NCI-H2227 treated with DMSO at 0.1 percent for 48 hours (cell line): ENCODE data around the gene ACSL6.

Experiments
- DNase-seq: peaks from one replicate; lab custom pipeline; 2025; lab: John Stamatoyannopoulos, UW

ACSL6 gene

DNA sequence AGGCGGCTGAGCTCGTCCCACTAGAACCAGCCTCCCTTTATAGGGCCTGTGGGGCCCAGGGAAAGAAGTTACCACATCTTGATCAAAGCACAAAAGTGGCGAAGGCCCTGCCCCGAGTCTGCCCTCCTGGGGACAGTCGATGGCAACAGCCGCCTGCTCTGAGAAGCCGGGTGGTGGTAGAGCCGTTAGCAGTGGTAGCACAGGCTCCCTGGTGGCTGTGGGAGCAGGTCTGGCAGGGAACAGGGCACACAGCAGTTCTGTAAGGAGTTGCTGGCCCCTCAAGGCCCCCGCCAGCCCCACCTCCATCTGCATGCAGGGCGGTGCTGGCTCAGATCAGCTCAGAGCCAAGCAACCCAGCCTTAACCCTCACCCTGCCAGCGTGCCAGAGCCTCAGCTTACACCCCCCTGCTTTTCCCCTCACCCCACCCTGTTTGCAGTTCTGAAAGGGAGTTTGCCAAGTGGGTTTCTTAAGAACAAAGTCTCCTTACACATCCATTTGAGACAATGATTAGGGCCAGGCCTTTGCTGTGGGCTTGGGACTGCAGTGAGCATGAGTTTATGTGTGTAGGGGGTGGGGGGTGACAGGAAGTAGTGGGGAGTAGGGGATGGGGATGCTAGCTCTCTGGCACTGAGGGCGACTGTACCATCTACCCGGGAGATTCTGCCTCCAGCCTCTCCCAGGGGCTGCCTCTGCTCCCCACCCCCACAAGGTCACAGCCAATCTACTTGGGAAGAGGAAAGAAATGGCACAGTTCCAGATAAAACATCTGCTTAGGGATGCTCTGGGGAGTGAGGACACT lies 11.8 kb downstream of the ACSL6 start:
- DNase-seq, result no peak

DNA sequence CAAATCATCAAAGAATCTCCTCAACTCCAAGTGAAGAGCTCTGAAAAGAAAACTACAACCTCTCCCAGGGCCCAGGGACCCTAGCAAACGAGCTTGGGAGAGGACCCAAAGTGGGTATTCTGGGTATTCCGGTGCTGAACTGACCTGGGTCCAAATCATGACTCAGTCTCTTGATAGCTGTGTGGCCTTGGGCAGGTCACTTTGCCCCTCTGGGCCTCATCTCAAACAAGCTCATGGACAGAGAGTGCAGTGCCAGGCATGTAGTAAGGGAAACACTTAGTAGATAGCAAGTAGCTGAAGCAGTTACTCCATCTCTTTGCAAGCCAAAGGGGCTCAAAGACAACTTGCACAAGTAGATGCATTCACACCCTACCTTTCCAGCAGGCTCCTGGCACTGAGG lies 12.4 kb downstream of the ACSL6 start:
- DNase-seq, result no peak

DNA sequence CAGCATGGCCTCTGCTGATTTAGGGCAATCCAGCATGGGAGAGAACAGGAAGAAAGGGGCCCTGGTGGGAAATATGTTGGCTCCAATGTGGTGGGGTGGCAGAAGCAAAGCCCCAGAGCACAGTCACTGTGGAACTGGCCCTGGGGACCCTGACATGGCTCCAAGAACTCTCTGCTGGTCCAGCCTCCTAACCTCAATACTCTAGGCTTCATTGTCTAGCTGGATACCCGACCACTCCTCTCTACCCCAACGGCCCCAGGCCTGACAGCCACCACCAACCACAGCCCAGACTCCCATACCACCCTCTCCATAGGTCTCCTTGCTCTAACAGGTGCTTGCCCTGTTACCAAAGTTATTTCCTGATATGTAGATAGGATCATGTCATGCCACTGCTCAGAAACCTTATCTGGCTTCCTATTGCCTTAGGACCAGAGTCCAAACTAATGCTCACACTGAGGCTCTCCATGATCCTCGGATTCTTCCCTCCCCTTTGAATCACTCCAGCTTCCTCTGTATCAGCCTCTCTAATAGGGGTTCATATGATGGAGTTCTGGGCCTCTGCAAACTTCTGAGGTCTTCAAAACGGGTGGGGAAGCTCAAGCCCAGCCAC lies 12.9 kb downstream of the ACSL6 start:
- no peak for DNase-seq

DNA sequence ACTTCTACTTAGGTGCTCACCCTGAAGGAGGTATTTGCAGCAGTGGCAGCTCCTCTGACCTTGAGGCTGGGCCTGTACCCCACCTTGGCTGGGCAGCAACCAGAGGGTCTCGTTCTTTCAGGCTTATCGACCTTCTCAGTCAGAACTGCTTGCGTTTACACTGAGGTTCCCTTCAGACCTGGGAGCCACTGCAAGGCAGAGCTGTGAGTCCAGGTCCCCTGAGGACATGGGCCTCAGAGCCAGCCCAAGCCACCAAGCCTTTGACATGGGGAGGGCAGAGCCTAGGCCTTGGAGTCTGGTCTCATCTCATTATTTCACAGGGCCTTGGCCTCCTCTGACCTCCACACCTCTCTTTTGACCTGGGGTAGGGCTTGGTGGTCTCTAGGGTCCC lies 13.7 kb downstream of the ACSL6 start:
- no peak for DNase-seq

DNA sequence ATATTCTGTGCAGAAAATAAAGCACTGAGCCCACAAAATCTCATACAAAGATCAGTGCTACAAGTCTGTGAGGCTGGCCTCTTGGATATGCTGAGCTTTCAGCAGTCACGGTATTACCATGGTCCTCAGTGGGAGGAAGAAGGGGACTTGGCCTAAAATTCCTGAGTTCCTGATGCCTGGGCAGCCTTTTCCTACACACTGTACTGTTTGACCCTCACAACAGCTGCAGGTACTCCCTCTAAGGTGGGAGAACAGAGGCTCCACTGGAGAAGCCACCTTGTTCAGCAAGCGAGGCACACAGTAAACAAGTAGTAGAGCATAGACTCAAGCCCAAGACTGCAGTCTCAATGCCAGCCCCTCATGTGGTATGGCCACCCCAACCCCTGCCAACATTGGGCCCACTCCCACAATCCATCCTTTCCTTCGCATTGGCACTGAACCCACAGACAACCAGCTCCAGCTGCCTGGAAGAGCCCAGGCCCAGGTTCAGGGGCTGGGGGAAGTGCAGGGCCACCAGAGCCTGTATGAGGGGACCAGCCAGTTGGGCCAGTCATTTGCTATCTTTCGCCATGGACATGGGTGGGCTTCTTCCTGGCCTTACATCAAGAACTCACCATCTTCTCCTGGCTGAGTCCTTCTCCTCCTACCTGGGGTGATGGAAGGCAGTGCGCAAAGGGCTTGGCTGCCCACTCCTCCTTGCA lies 14.3 kb downstream of the ACSL6 start:
- no peak for DNase-seq

DNA sequence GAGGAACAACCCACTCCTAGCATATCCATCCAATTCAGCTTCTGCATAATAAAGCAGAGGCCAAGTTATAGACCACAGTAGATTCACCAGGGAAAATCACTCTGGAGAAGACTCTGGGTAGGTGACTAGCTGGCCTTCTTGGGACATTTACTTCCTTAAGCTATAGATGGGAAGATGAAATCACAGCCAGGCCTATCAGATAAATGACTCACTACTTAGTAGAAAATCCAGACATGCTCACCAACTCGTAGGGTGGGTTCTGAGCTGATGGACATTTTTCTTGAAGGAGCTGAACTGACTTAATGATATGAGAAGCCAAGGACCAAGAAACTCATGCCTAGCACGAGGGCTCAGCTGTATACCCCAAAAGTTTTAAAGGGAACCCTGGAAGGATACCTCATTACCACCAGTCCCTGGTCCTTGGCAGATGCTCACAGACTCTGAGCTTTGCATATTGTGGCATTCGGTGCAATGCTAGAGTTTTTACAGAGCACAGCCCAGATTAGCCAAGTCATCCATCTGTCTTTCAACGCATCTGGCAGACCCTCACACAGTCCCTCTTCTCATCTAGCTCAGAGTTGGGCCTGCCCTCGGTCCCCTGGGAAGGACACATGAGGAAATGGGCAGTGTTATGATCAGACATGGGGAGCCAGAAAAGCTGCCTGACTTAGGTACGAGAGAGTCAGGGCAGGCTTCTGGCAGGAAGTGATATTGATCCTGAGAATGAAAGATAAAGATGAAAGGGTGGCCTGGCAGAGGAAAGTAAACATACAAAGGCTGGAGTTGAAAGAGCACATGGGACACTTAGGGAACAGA lies 15.0 kb downstream of the ACSL6 start:
- no peak for DNase-seq

DNA sequence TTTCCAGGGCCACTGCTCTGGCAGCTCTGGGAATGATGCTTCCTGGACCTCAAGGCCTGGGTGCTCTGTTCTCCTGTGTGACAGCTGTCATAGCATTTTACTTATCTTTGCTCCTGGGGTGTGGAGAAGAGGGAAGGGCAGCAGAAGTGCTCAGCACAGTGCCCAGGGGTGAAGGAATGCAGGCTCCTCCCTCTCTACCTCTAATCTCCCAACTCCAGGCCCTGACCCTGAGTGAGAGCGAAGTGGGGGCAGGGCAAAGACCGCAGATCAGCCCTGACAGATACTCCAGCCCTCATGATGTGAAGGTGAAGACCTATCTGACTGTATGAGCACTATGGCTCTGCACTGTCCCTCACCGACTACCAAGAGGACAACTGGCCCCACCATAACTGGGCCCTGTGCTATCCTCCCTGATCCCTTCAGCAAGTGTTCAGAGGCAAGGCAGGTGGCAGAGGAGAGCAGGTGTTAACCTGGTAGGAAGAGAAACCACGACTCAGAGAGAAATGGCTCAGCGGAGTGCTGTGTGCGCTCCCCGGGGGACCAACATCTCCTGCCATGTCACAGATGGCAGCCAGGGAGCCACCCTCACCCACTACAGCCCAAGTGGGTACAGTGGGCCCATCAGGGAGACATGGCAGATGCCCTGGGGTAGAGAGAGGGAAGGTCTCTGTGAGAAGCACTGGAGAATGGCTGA lies 16.8 kb downstream of the ACSL6 start:
- no peak for DNase-seq

DNA sequence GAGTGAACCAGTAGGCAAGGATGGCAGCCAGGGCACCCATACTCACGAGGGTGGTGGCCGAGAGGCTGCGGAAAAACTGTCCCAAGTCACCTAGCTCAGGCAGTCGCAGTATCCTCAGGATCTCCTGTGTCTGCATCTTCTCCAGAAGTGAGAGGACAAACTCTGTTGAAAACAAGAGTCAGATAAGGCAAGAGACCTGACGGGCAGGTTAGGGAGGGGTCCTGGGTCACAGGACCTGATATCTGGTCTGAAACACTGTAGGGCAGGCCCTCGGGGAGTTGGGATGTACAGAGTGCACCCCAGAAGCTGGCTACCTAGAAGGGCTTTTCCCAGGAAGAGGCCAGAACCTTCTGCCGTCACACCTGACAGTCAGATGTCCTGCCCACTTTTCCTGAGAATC lies 17.4 kb downstream of the ACSL6 start:
- DNase-seq, result no peak

DNA sequence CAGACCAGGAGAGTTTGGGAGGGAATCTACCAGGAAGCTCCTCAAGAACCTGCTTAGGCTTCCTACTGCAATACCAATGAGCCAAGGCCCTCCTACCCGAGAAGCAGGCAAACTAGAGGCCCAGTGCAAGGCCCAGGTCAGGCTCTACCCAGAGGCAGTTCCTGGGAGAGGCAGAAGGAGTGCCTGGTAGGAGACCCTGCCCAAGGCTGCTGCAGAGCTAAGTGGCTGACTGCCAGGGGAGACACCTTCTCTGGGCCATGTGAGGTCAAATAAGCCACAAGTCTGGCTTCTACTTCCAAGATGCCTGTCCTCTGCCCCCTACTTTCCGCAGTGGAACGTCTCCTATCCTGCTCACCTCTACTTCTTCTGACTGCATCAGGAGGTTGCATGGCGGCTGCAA lies 17.8 kb downstream of the ACSL6 start:
- no peak for DNase-seq

DNA sequence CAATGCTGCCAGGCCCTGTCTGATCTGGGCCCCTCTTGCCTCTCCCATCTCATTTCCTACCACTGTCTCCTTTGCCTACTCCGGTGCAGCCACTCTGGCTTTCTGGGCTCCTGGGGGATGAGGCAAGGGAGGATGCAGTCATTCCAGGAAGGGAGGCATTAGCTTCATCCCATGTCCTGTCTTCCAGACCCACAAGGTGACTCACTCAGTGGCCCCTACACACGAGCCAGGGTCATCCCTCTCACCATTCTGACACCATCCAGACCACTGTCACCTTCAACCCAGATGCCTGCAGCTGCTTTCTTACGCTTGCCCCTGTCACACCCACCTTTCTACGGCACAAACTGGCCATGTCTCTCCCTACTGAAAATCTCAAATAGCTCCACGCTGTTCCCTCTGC lies 19.1 kb downstream of the ACSL6 start:
- no peak for DNase-seq

DNA sequence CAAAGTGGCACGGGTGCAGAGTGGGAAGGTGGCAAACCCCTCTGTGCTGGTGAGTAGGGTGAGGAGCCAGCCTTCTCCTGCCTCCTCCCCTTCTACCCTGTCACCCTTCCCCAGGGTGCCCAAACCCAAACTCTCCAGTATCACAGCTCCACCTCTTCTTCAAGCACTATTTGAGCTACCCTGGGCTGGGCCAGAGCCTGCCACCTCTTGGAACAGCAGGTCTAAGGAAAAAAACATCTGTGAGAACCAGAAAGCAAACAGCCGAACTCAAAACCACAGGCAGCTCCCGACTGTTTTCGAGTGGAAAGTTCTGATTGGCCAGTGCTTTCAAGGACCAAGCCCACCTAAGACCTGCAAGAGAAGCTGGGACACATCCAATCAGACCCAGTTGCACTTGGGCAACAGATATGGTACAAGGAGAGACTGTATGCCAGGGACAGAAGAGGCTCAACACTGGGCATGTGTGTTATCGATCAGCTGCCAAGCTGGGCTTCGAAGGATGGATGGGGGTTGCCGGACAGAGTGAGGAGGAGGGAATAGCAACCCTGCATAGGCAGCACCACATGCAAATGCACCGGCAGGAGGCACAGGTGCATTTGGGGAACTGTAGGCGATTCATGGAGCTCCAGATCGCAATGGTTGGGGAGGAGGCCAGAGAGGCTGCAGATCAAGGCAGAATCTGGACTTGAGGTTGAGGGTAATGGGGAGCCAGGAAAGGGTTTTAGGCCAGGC lies 19.7 kb downstream of the ACSL6 start:
- no peak for DNase-seq

DNA sequence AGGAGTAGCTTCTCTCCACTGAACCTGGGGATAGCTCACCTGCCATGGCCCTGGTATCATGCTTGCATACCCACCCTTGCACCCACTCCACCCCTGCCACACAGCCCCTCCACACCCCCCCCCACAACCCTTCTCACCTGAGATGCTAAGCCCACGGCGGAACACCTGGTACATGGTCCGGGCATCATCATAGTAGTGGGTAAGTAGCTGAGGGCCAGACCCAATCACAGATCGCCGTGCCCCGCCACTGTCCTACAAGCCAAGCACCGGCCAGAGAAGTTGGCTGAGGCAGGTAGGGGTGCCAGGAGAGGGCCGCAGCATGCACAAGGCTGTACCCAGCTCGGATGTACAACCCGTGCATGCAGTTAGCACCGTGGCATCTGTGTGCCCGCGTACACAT lies 20.7 kb downstream of the ACSL6 start:
- no peak for DNase-seq

DNA sequence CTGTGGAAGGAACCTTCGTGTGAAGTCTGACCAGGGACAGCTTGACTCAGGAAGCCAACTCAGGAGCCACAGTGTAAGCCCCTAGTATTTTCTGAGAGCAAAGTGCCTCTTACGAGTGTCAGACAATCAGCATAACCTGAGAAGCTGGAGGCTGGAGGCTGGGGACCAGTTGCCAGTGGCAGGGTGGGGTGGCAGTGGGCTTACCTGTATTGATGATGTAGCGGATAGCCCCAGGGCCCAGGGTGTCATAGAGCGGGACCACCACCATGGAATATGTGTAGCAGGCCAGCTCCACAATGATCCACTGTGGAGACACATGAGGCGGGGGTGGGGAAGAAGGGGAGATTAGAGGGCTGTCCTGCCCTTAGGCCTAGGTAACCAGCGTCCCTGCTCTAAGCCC lies 22.9 kb downstream of the ACSL6 start:
- no peak for DNase-seq

DNA sequence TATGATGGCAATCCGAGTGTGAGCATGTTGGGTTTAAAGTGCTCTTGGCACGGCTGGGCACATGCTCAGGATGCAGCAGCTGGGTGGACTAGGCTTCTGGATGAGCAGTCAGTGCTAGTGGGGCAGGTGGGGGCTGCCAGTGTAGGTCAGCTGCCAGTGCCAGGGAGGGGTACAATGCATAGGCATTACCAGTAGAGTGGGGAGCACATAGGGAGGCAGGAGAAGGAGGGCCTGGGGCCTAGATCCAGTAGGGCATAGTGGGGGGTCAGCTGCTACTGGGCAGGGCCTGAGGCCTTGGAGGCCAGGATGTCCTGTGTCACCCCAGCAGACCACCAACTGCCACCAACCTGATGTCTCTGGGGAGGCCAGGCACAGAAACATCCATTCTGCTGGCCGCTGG lies 24.2 kb downstream of the ACSL6 start:
- no peak for DNase-seq

DNA sequence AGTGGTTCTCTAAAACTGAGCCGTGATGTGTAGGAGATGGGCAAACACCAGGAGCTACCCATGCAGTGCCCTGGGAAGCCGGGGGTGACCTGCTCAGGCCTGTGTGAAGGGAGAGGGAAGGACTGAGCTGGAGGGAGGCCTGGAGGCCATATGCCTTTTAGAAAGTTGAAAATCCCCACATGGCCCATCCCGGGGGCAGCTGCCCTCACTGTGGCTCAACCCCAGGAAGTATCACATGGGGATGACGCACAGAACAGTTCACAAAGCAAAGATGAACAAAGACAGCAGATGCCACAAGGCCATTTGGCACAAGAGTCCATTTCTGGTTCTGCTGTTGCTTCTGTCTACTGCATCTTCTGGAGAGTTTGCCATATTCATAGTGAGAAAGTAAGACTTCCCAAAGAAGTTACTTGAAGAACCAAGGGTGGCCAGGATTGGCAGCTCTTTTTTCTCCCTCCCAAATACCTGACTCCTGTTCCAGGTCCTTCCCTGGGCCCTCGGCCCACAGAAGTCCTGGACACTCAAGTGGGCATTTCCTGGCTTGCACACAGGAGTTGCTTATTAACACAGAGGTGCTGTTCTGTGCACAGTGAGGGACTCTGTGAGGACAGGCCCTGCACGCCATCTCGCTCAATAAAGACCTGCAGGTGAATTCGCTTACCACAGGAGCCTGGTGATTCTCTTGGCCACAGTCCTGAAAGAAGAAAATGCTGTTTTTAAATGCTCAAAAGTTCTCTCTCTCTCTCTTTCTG lies 25.1 kb downstream of the ACSL6 start:
- no peak for DNase-seq

DNA sequence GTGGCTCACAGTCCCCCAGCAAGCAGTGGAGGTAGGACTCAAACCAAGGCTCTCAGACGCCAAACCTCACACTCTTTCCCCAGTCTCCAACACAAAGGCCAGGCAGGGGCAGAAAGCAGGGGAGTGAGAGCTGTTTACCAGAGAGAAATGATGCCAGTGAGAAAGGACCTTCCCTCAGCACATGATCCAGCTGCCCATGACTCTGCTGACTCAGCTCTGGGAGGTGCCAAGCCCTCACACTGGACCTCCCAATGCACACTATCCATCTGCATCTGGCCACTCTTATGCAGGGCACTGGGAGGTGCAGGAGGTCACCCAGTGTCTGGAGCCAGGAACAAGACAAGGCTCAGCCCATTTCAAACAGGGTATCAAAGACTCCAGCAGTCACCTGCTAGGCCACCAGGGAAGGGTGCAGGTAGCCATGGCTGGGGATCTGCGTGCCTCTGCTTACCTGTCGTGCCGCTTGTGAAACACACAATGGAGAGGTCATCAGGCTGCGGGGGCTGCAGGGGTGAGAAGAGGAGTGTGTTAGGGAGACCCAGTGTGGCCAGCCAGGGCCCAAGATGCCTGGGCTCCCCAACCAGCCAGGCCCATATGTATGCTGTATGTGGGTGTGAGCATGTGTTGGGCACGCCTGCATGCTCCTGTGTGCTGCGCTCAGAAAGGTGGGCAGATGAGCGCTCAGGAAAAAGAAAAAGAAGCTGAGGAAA lies 26.3 kb downstream of the ACSL6 start:
- DNase-seq, result no peak

DNA sequence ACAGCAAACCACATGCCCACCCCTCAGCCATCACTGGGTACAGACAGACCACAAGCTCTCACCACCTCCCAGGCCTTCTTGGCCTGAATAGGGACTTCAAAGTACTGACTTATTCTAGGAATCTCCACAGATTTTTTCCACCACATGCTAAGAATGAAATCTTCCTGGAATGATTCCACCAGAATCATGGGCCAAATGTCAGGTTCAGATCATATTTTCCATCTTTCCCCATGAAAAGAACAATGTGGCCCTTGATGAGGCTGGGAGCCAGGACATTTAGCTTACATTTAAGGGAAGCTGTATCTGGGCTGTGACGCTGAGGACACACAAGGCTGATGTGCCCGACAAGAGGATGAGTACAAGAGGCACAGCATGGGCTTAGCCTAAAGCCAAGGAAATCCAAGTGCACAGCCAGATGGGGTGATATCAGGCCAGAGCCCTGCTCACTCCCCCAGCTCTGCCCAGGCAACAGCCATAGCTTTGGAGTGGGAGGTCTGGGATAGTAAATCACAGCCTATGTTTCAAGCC lies 28.1 kb downstream of the ACSL6 start:
- no peak for DNase-seq

DNA sequence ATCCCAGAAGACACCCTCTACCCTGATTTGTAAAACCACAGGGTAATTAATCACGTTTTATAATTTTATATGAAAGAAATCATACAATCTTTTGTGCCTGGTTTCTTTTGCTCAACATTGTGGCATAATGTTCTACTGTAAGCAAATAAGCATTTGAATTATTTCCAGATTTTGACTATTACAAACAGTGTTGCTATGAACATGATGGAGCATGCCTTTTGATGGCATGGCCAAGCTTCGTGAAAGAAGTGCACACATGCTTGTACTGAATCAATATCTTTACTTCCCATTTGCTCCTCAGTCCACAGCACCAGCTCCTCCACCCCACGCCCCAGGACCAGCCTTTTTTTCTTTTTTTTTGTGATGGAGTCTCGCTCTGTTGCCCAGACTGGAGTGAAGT lies 29.9 kb downstream of the ACSL6 start:
- DNase-seq, result no peak

DNA sequence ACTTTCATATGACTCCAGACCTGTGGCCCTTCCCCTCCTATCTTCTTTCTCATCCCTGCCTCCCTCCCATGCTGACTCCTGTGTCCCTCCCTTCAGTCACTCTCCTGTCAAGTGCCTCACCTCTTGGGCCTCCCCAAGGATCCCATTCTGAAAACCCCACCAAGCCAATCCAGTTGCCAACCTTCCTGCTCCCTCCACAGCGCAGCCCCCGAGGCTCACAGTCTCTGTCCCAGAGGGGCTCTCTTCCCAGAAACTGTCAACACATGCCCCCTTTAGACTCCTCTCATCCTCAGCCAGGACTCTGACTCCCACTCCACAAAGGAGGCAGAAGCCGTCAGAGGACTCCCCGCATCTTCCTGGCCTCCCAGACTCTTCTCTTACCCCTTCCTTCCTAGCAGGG lies 30.8 kb downstream of the ACSL6 start:
- no peak for DNase-seq

DNA sequence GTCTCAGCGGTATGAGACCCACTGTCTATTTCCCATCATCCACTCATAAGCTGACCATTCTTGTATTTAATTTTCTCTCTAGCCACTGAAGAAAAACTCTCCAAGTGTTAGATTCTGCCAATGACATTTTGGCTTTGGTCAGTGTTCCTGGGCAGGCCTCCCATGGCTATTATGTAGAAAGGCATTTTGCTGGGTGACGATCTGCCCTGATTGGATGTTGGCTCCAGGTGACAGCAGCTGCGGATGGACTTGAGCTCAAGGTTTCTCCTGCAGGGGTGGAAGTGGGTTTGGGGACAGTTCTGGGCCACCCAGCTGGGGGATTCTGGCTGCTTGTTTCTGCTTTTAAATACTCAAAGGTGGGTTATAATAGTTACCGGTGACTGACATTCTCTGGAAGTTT lies 31.6 kb downstream of the ACSL6 start:
- DNase-seq, result no peak
